Mesendoderm (in vitro differentiated cells): Measurements from ENCODE around the gene DHX16.
"Not testable (repeated sequence)": the region's sequence is repeated elsewhere in the genome, so short reads cannot be mapped to it uniquely, and the experiment has no call there.

ENCODE experiments used
- DNase-seq: peaks from one replicate; pipeline ENCODE4 v3.0.0; 2013
- H2AK5ac ChIP-seq: 2 replicates; pipeline ENCODE4 v1.6.1; 2013; ENCODE audit warnings: low read length, inconsistent platforms
- H2BK120ac ChIP-seq: 2 replicates; pipeline ENCODE4 v1.6.1; 2013; ENCODE audit warnings: low read depth, mild to moderate bottlenecking, low read length, moderate library complexity, mixed read lengths
- H2BK15ac ChIP-seq: replicated peaks from 2 replicates; pipeline ENCODE4 v1.6.1; 2013; ENCODE audit warnings: low read depth, mild to moderate bottlenecking, moderate library complexity
- H2BK5ac ChIP-seq: 2 replicates; pipeline ENCODE4 v1.6.1; 2013; ENCODE audit warnings: low read length, inconsistent platforms
- H3K18ac ChIP-seq: 2 replicates; pipeline ENCODE4 v1.6.1; 2013; ENCODE audit warnings: mild to moderate bottlenecking, low read length, mixed read lengths
- H3K23ac ChIP-seq: one replicate; pipeline ENCODE4 v1.6.1; 2013; ENCODE audit warnings: low read length
- H3K27ac ChIP-seq: 2 replicates; pipeline ENCODE4 v1.5.1; 2013; ENCODE audit warnings: low read depth, mild to moderate bottlenecking, inconsistent platforms, low read length, moderate library complexity
- H3K27me3 ChIP-seq: 2 replicates; pipeline ENCODE4 v1.6.1; 2013; ENCODE audit warnings: low read length, control low read depth, mild to moderate bottlenecking, inconsistent platforms; ENCODE audit not compliant: insufficient read depth, poor library complexity
- H3K36me3 ChIP-seq: 2 replicates; pipeline ENCODE4 v1.6.1; 2013; ENCODE audit warnings: low read length, inconsistent platforms; ENCODE audit not compliant: control insufficient read depth, insufficient read depth
- H3K4ac ChIP-seq: one replicate; pipeline ENCODE4 v1.6.1; 2013; ENCODE audit warnings: low read depth, mild to moderate bottlenecking, low read length, moderate library complexity
- H3K4me1 ChIP-seq: 2 replicates; pipeline ENCODE4 v1.6.1; 2013; ENCODE audit warnings: low read depth, low read length, inconsistent platforms; ENCODE audit not compliant: control insufficient read depth
- H3K4me2 ChIP-seq: 2 replicates; pipeline ENCODE4 v1.6.1; 2013; ENCODE audit warnings: low read length
- H3K4me3 ChIP-seq: 2 replicates; pipeline ENCODE4 v1.5.1; 2013; ENCODE audit warnings: mild to moderate bottlenecking, low read length
- H3K56ac ChIP-seq: one replicate; pipeline ENCODE4 v1.6.1; 2013; ENCODE audit warnings: low read length
- H3K79me1 ChIP-seq: 2 replicates; pipeline ENCODE4 v1.6.1; 2013; ENCODE audit warnings: low read length, inconsistent platforms
- H3K79me2 ChIP-seq: 2 replicates; pipeline ENCODE4 v1.6.1; 2013; ENCODE audit warnings: mild to moderate bottlenecking, low read length; ENCODE audit not compliant: control insufficient read depth, insufficient read depth
- H3K9ac ChIP-seq: 2 replicates; pipeline ENCODE4 v1.6.1; 2013; ENCODE audit warnings: low read length, inconsistent platforms
- H4K5ac ChIP-seq: one replicate; pipeline ENCODE4 v1.6.1; 2013; ENCODE audit warnings: low read length
- H4K8ac ChIP-seq: one replicate; pipeline ENCODE4 v1.6.1; 2013; ENCODE audit warnings: low read depth, mild to moderate bottlenecking, control low read depth, low read length, moderate library complexity
- WGBS: extraction: QIAGEN DNeasy Blood & Tissue Kit; methylation state at CpG from one replicate; pipeline ENCODE4 v1.1.7; 2013; ENCODE audit warnings: low lambda C conversion rate, missing lambda C conversion rate; ENCODE audit not compliant: insufficient coverage; ENCODE audit errors: extremely low coverage; 5-methylcytosine and 5-hydroxymethylcytosine counted together

DHX16 gene

DNA sequence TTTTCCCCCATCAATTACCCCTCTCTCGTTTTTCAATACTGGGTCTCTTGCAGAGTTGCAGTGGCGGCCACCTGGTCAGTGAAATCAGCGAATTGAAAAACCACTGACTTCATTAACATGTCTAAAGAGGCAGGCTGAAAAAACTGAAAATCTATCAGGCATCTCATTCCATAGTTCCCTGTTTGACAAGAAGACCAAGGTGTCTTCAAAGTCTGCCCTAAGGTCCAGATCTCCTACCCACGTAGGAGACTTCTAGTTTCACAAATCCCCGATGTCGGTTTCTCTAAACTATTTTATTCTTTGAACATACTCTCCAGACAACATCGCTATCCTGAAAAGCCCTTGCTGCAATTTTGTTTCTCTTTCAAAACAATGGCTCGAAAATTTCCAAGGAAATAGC lies 46.5 kb upstream of the DHX16 start:
- no peak for DNase-seq
- H3K4me1 ChIP-seq, result peaks cover 2% of the 10 kb centered on the region
- H3K4me3 ChIP-seq, result peak overlapping the region; percentile 46
- H4K5ac ChIP-seq, result peak overlapping the region; percentile 36
- H2BK5ac ChIP-seq, result peak overlapping the region; percentile 44
- peak overlapping the region; percentile 93 for H3K27ac ChIP-seq
- no peak overlapping the region for H2BK15ac ChIP-seq
- peak overlapping the region; percentile 63 for H2BK120ac ChIP-seq
- H3K27me3 ChIP-seq, result no peaks in the 10 kb centered on the region
- WGBS, result no CpG with 5 or more reads among the region's 8 CpGs
- H3K18ac ChIP-seq, result peak overlapping the region; percentile 72
- H3K79me1 ChIP-seq, result peaks cover 4% of the 10 kb centered on the region
- H3K79me2 ChIP-seq, result peaks cover 41% of the 10 kb centered on the region
- H3K36me3 ChIP-seq, result peaks cover 15% of the 10 kb centered on the region
- peak overlapping the region; percentile 89 for H3K4me2 ChIP-seq
- peak overlapping the region; percentile 94 for H3K9ac ChIP-seq
- peak overlapping the region; percentile 72 for H2AK5ac ChIP-seq
- no peak overlapping the region for H3K23ac ChIP-seq
- H3K56ac ChIP-seq, result peak overlapping the region; percentile 94
- no peak overlapping the region for H4K8ac ChIP-seq
- peak overlapping the region; percentile 96 for H3K4ac ChIP-seq

DNA sequence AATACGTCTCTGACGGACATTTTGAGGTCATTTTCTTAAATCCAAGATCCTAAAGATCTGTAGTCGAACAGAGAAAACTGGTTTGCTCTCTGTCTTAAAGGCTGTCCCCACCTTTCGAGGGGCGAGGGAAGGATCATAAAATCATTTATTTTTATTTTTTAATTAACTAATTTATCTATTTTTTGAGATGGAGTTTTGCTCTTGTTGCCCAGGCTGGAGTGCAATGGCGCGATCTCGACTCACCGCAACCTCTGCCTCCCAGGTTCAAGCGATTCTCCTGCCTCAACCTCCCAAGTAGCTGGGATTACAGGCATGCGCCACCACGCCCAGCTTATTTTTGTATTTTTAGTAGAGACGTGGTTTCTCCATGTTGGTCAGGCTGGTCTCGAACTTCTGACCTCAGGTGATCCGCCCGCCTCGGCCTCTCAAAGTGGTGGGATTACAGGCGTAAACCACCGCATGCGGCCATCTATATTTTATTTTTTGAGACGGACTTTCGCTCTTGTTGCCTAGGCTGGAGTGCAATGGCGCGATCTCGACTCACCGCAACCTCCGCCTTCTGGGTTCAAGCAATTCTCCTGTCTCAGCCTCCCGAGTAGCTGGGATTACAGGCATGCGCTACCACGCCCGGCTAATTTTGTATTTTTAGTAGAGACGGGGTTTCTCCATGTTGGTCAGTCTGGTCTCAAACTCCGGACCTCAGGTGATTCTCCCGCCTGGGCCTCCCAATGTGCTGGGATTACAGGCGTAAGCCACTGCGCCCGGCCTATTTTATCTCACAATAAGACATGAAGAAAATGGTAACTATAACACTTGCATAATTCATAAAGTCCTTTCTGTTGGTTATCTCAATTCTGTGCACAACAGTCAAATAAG lies 45.3 kb upstream of the DHX16 start:
- not testable (repeated sequence) for H3K36me3 ChIP-seq, H2AK5ac ChIP-seq, H4K8ac ChIP-seq, H3K27me3 ChIP-seq, H3K4me1 ChIP-seq, H3K23ac ChIP-seq, H2BK15ac ChIP-seq, H2BK120ac ChIP-seq, H4K5ac ChIP-seq, DNase-seq, H3K79me1 ChIP-seq
- H3K9ac ChIP-seq, result peak overlapping the region; percentile 70
- H3K18ac ChIP-seq, result peak overlapping the region; percentile 36
- peaks cover 31% of the 10 kb centered on the region for H3K79me2 ChIP-seq
- peak overlapping the region; percentile 75 for H3K27ac ChIP-seq
- H3K4me3 ChIP-seq, result peak overlapping the region; percentile 50
- H2BK5ac ChIP-seq, result peak overlapping the region; percentile 1
- peak overlapping the region; percentile 78 for H3K56ac ChIP-seq
- H3K4ac ChIP-seq, result peak overlapping the region; percentile 81
- H3K4me2 ChIP-seq, result peak overlapping the region; percentile 25
- no CpG with 5 or more reads among the region's 37 CpGs for WGBS

DNA sequence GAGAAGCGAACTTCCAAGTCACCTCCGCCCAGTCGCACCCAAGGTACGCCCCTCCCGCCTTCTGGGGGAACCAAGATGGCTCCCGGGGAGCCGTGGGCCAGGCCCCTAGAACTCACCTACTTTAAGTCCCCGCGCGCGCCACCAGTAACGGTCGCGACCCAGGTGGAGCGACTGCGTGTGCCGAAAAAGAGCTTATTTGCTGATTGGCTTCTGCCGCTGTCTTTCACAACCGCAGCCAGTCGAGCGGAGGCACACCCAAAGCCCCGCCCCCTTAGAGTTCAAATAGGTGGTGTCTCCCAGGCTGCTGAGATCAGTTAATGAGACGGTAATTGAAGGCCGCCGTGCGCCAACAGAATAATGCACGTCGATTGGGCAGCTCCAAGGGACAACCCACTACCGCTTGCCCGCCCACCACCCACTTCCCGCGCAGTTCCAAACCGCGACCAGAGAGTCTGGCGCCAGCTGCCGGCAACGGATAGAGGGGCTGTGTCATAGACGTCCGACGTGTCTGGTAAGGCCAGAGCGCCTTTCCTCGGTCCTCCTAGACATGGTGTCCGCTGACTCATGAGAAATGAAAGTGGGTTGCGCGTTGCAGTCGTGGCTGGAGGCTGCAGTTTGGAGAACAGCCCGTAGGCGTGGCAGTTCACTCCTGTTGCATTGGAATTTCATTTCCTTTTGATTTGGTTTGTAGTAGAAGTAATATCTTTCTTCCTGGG lies 44.5 kb upstream of the DHX16 start, which contains the start of gene MDC1:
Gene MDC1, minus strand, starts transcription at position 153 of the 716 bp plus-strand sequence. CDS start 2,106 bp downstream, outside the sequence.
- peak within 1 kb of the TSS; percentile 27 for H2BK5ac ChIP-seq
- no peak within 1 kb of the TSS for H2BK120ac ChIP-seq
- H3K4me2 ChIP-seq, result peak within 1 kb of the TSS; percentile 67
- H3K18ac ChIP-seq, result peak within 1 kb of the TSS; percentile 72
- DNase-seq, result peak; percentile 100
- peak within 1 kb of the TSS; percentile 75 for H3K27ac ChIP-seq
- H3K79me1 ChIP-seq, result peaks cover 4% of the 10 kb centered on the region
- H3K9ac ChIP-seq, result peak within 1 kb of the TSS; percentile 78
- no peak within 1 kb of the TSS for H2BK15ac ChIP-seq
- no peak within 1 kb of the TSS for H4K5ac ChIP-seq
- no peak within 1 kb of the TSS for H4K8ac ChIP-seq
- H3K4me1 ChIP-seq, result peaks cover 2% of the 10 kb centered on the region
- H3K27me3 ChIP-seq, result no peaks in the 10 kb centered on the region
- WGBS, result no CpG with 5 or more reads among the region's 48 CpGs
- H3K4ac ChIP-seq, result peak within 1 kb of the TSS; percentile 72
- peak within 1 kb of the TSS; percentile 89 for H3K56ac ChIP-seq
- peak within 1 kb of the TSS; percentile 92 for H2AK5ac ChIP-seq
- peak within 1 kb of the TSS; percentile 32 for H3K23ac ChIP-seq
- peaks cover 9% of the 10 kb centered on the region for H3K36me3 ChIP-seq
- H3K79me2 ChIP-seq, result peaks cover 23% of the 10 kb centered on the region
- H3K4me3 ChIP-seq, result peak within 1 kb of the TSS; percentile 65

DNA sequence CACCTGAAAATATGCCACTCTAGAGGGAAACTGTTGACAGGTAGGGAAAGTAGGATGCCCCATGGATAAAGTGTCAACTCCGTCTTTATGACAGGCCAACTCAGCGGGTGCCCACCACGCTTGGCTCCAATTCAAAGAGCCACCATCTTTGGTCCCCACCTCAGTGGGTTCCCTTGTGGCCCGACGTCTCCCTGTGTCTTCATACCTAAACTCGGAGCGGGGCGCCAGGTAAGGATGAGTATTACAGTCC lies 44.0 kb upstream of the DHX16 start:
- Histone ChIP-seq H3K4me3 (peak overlapping the region; percentile 65), H3K36me3 (peaks cover 9% of the 10 kb centered on the region), H3K4me1 (peaks cover 2% of the 10 kb centered on the region), H3K27ac (peak overlapping the region; percentile 33), H3K79me1 (peaks cover 4% of the 10 kb centered on the region), H3K4me2 (peak overlapping the region; percentile 67), H3K79me2 (peaks cover 18% of the 10 kb centered on the region), H2BK5ac (peak overlapping the region; percentile 21), H3K4ac (peak overlapping the region; percentile 72), H3K9ac (peak overlapping the region; percentile 78), H3K27me3 (no peaks in the 10 kb centered on the region), H3K18ac (peak overlapping the region; percentile 72), H3K23ac (peak overlapping the region; percentile 32), H2BK15ac (no peak overlapping the region), H4K5ac (no peak overlapping the region), H3K56ac (peak overlapping the region; percentile 89), H2BK120ac (no peak overlapping the region), H2AK5ac (peak overlapping the region; percentile 92), H4K8ac (no peak overlapping the region)
- no CpG with 5 or more reads among the region's 8 CpGs for whole genome bisulfite sequencing
- DNase-seq, result no peak

DNA sequence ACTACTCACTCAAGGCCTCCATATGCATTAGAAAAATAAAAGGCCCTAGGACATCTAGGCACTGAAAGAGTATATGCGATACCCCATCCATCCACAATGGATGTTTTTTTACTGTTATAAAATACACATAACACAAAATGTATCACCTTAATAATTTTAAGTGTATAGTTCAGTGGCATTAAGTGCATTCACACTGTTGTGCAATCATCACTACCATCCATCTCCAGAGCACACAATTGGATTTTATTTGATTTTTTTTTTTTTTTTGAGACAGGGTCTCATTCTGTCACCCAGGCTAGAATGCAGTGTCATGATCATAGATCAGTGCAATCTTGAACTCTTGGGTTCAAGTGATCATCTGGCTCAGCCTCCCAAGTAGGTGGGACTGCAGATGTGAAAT lies 41.5 kb upstream of the DHX16 start:
- Histone ChIP-seq H3K4me1 (peaks cover 2% of the 10 kb centered on the region), H2BK120ac (no peak overlapping the region), H3K56ac (no peak overlapping the region), H2AK5ac (no peak overlapping the region), H3K18ac (no peak overlapping the region), H3K27ac (no peak overlapping the region), H3K9ac (no peak overlapping the region), H3K79me2 (peaks cover 4% of the 10 kb centered on the region), H3K79me1 (peaks cover 4% of the 10 kb centered on the region), H3K27me3 (no peaks in the 10 kb centered on the region), H2BK5ac (no peak overlapping the region), H3K4me3 (no peak overlapping the region), H3K4me2 (no peak overlapping the region), H4K8ac (no peak overlapping the region), H3K36me3 (peaks cover 9% of the 10 kb centered on the region), H3K23ac (no peak overlapping the region), H3K4ac (no peak overlapping the region), H2BK15ac (no peak overlapping the region), H4K5ac (no peak overlapping the region)
- no CpG with 5 or more reads among the region's 1 CpG for WGBS
- DNase-seq, result no peak
